Suprapubic skin (tissue), 2 donors: ENCODE measurements around the gene ATRIP.

Source experiments
- EP300 ChIP-seq: sonication (generic); formaldehyde crosslinking; IDR thresholded peaks from one replicate; pipeline ENCODE4 v1.6.1; 2017; ENCODE audit warnings: antibody characterized with exemption
- POLR2A ChIP-seq, 2 donors: fragments of 450-650 bp; IDR thresholded peaks; one replicate each; pipeline ENCODE4 v1.6.1; 2017; ENCODE audit warnings: antibody characterized with exemption in 2 of 2, mild to moderate bottlenecking in 2 of 2, moderate library complexity in 2 of 2

DNA sequence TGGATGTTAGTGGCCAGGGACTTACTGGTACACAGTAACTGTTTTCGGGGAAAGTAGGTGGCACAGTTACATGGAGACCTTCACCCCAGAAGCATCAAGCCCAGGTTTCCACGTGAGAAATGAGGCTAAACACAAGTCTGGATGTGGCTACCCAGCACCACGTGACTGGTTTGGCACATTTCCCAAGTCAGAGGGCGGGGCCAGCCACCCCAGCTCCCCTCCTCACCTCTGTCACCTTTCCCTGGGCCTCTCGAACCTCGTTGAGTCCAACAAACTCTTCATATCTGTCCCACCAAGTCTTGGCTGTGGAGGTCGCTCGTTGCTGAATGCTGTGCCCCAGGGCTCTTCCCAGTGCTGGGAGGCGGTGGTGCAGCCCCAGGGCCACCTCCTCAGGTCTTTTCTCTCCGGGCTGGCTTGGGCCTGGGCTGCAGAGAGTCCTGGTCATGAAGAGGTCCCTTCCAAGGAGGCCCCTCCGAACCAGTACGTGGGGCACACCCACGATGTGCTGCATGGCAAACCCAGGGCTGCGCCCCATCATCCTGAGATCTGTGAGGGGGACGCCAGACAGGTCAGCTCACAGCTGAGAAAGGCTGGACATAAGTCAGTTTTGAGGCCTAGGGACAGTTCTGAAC, 11.8 kb upstream of the ATRIP start:
- TF ChIP-seq POLR2A (IDR thresholded peaks at IDR 0.05), result no peak
- no peak for TF ChIP-seq EP300
